HCT116 (cell line): ENCODE measurements around the gene TICRR.

Experiments used
- CTCF ChIP-seq, 3 experiments: fragments of 200-600 bp in 1 of 3; sonication (generic) in 1 of 3; IDR thresholded peaks in 2 of 3; conservative IDR thresholded peaks in 1 of 3; 2 replicates each; pipeline ENCODE4 v1.5.1; 2012 to 2017; ENCODE audit warnings: low read depth in 2 of 3, low read length in 2 of 3, antibody characterized with exemption in 1 of 3, borderline replicate concordance in 1 of 3, control low read depth in 1 of 3, mild to moderate bottlenecking in 1 of 3, mixed read lengths in 1 of 3, mixed run types in 1 of 3, moderate library complexity in 1 of 3; ENCODE audit not compliant: insufficient read depth in 1 of 3
- EGR1 ChIP-seq: IDR thresholded peaks from 2 replicates; pipeline ENCODE4 v1.6.1; 2012; ENCODE audit warnings: low read depth
- EZH2 ChIP-seq: fragments of 200-600 bp; sonication (generic); IDR thresholded peaks from 2 replicates; pipeline ENCODE4 v1.6.1; 2017; ENCODE audit warnings: antibody characterized with exemption, mixed run types
- EZH2phosphoT487 ChIP-seq: fragments of 200-600 bp; IDR thresholded peaks from 2 replicates; pipeline ENCODE4 v1.6.1; 2018; ENCODE audit warnings: antibody characterized with exemption, borderline replicate concordance
- JUND ChIP-seq: IDR thresholded peaks from 2 replicates; pipeline ENCODE4 v1.6.1; 2012
- POLR2A ChIP-seq: IDR thresholded peaks from 2 replicates; pipeline ENCODE4 v1.7.0; 2011; ENCODE audit warnings: borderline replicate concordance; ENCODE audit not compliant: insufficient read depth, insufficient read length; ENCODE audit errors: extremely low read depth
- POLR2AphosphoS5 ChIP-seq: IDR thresholded peaks from 2 replicates; pipeline ENCODE4 v1.6.1; 2011; ENCODE audit warnings: mild to moderate bottlenecking, low read depth, low read length, moderate library complexity
- ZFX ChIP-seq: fragments of 450-650 bp; IDR thresholded peaks from 2 replicates; pipeline ENCODE4 v1.6.1; 2017

- TF ChIP-seq EGR1, result no peak
- no peak for TF ChIP-seq POLR2AphosphoS5
- no peak for TF ChIP-seq EZH2
- TF ChIP-seq JUND, result no peak
- no peak for TF ChIP-seq POLR2A
- TF ChIP-seq EZH2phosphoT487, result no peak
- TF ChIP-seq CTCF (IDR thresholded peaks at IDR 0.05 in 2 of 3, conservative IDR thresholded peaks at IDR 0.05 in 1 of 3; ENCODE audit: borderline replicate concordance in 1 of 3, insufficient read depth in 1 of 3, low read depth in 2 of 3, low read length in 2 of 3), result no peak
- TF ChIP-seq ZFX, result no peak
These were observed 6.1 kb upstream of the TICRR start for GRCh38 chr15:89569090-89569745.
